DOHH2 (cell line): ENCODE results near the gene LCN10.
"Not testable (repeated sequence)": the region's sequence is repeated elsewhere in the genome, so short reads cannot be mapped to it uniquely, and the experiment has no call there.

Experiments
- H3F3A ChIP-seq: fragments of 200-600 bp; sonication (generic), shearing (Covaris generic); 2 replicates; pipeline ENCODE4 v1.6.0; 2016; ENCODE audit warnings: antibody characterized with exemption, mild to moderate bottlenecking; ENCODE audit not compliant: control insufficient read depth, insufficient read depth
- H3K27ac ChIP-seq: fragments of 200-600 bp; sonication (generic); 2 replicates; pipeline ENCODE4 v1.5.1; 2014; ENCODE audit warnings: low read depth, mild to moderate bottlenecking, low read length, moderate library complexity
- H3K27me3 ChIP-seq: fragments of 200-600 bp; sonication (generic); 2 replicates; pipeline ENCODE4 v1.6.1; 2014; ENCODE audit warnings: mild to moderate bottlenecking, low read length, mixed read lengths; ENCODE audit not compliant: control insufficient read depth
- H3K36me3 ChIP-seq: fragments of 200-600 bp; sonication (generic); 2 replicates; pipeline ENCODE4 v1.6.1; 2014; ENCODE audit warnings: mild to moderate bottlenecking, low read length, moderate library complexity, mixed read lengths; ENCODE audit not compliant: control insufficient read depth
- H3K4me1 ChIP-seq: fragments of 200-600 bp; sonication (generic); 2 replicates; pipeline ENCODE4 v1.6.1; 2014; ENCODE audit warnings: mild to moderate bottlenecking, low read length, mixed read lengths; ENCODE audit not compliant: control insufficient read depth
- H3K4me2 ChIP-seq: fragments of 200-600 bp; sonication (generic); 2 replicates; pipeline ENCODE4 v1.6.0; 2014; ENCODE audit warnings: mild to moderate bottlenecking, low read length, moderate library complexity
- H3K4me3 ChIP-seq: fragments of 200-600 bp; sonication (generic); 2 replicates; pipeline ENCODE4 v1.5.1; 2014; ENCODE audit warnings: mild to moderate bottlenecking, low read length, mixed read lengths
- H3K79me2 ChIP-seq: fragments of 200-600 bp; sonication (generic); 2 replicates; pipeline ENCODE4 v1.6.1; 2014; ENCODE audit warnings: mild to moderate bottlenecking, low read length, mixed read lengths; ENCODE audit not compliant: control insufficient read depth
- H3K9me2 ChIP-seq: fragments of 200-600 bp; sonication (generic); replicated peaks from 2 replicates; pipeline ENCODE4 v1.6.1; 2014; ENCODE audit warnings: mild to moderate bottlenecking, low read length, mixed read lengths; ENCODE audit not compliant: control insufficient read depth
- H3K9me3 ChIP-seq: fragments of 200-600 bp; sonication (generic); 2 replicates; pipeline ENCODE4 v1.6.1; 2014; ENCODE audit warnings: antibody characterized with exemption, low read length, mixed read lengths; ENCODE audit not compliant: control insufficient read depth, insufficient read depth
- H4K20me1 ChIP-seq: fragments of 200-600 bp; sonication (generic); 2 replicates; pipeline ENCODE4 v1.6.0; 2014; ENCODE audit warnings: low read depth, mild to moderate bottlenecking, antibody characterized with exemption, low read length, moderate library complexity; ENCODE audit not compliant: control insufficient read depth, insufficient read depth
- EZH2phosphoT487 ChIP-seq: fragments of 200-600 bp; sonication (generic); IDR thresholded peaks from 2 replicates; pipeline ENCODE4 v1.6.1; 2017; ENCODE audit warnings: borderline replicate concordance, mild to moderate bottlenecking, antibody characterized with exemption, low read length, moderate library complexity, mixed read lengths
- TF ChIP-seq, protein P1 (sequence below): fragments of 200-600 bp; sonication (generic); IDR thresholded peaks from one replicate; pipeline ENCODE4 v1.5.1; 2014; ENCODE audit warnings: antibody characterized with exemption, mild to moderate bottlenecking, low read depth, low read length; ENCODE audit not compliant: poor library complexity, severe bottlenecking

LCN10 gene

DNA sequence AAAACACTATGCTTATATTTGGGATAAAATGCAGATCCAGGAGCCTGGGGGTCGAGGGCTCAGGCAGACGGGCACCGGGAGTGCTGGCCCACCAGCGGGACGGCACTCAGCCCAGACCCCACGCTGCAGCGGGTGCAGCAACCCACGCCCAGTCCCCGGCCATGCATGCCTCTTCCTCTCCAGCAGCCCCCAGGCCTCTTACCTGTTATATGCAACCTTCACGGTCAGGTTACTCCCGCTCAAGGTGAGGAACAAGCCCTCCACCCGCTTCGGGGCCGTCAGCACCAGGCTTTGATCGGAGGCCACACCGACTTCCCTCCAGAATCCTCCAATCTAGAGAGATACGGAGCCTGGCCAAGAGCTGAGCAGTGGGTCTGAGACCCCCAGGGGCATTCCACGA is 14.1 kb upstream of the LCN10 start:
- H3K36me3 ChIP-seq = no peaks in the 10 kb centered on the region
- H3K4me3 ChIP-seq = no peak overlapping the region
- TF ChIP-seq EZH2phosphoT487 = no peak
- TF ChIP-seq, protein P1, sequence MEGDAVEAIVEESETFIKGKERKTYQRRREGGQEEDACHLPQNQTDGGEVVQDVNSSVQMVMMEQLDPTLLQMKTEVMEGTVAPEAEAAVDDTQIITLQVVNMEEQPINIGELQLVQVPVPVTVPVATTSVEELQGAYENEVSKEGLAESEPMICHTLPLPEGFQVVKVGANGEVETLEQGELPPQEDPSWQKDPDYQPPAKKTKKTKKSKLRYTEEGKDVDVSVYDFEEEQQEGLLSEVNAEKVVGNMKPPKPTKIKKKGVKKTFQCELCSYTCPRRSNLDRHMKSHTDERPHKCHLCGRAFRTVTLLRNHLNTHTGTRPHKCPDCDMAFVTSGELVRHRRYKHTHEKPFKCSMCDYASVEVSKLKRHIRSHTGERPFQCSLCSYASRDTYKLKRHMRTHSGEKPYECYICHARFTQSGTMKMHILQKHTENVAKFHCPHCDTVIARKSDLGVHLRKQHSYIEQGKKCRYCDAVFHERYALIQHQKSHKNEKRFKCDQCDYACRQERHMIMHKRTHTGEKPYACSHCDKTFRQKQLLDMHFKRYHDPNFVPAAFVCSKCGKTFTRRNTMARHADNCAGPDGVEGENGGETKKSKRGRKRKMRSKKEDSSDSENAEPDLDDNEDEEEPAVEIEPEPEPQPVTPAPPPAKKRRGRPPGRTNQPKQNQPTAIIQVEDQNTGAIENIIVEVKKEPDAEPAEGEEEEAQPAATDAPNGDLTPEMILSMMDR = no peak
- H4K20me1 ChIP-seq = no peaks in the 10 kb centered on the region
- H3K27ac ChIP-seq = no peak overlapping the region
- no peaks in the 10 kb centered on the region for H3K79me2 ChIP-seq
- H3K27me3 ChIP-seq = peaks cover 7% of the 10 kb centered on the region; the same call in 1 of the 2 replicates
- H3F3A ChIP-seq = no peaks in the 10 kb centered on the region; the same call in 1 of the 2 replicates
- peaks cover 28% of the 10 kb centered on the region for H3K9me3 ChIP-seq
- H3K9me2 ChIP-seq = no peaks in the 10 kb centered on the region
- no peak overlapping the region for H3K4me2 ChIP-seq
- H3K4me1 ChIP-seq = peaks cover 33% of the 10 kb centered on the region

DNA sequence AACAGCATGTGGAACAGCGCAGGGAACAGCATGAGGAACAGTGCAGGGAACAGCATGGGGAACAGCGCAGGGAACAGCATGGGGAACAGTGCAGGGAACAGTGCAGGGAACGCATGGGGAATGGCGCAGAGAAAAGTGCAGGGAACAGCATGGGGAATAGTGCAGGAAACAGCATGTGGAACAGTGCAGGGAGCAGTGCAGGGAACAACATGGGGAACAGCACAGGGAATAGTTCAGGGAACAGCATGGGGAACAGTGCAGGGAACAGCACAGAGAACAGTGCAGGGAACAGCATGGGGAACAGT is 13.3 kb upstream of the LCN10 start:
- no peak overlapping the region for H3K27ac ChIP-seq
- no peak for TF ChIP-seq EZH2phosphoT487
- TF ChIP-seq, protein P1 = no peak
- no peak overlapping the region for H3K4me3 ChIP-seq
- H3K4me1 ChIP-seq = peaks cover 36% of the 10 kb centered on the region
- no peak overlapping the region for H3K4me2 ChIP-seq
- peaks cover 35% of the 10 kb centered on the region for H3K9me3 ChIP-seq
- no peaks in the 10 kb centered on the region for H3K79me2 ChIP-seq
- peaks cover 7% of the 10 kb centered on the region; the same call in 1 of the 2 replicates for H3K27me3 ChIP-seq
- no peaks in the 10 kb centered on the region for H4K20me1 ChIP-seq
- no peaks in the 10 kb centered on the region for H3K36me3 ChIP-seq
- no peaks in the 10 kb centered on the region; the same call in 1 of the 2 replicates for H3F3A ChIP-seq
- H3K9me2 ChIP-seq = no peaks in the 10 kb centered on the region

DNA sequence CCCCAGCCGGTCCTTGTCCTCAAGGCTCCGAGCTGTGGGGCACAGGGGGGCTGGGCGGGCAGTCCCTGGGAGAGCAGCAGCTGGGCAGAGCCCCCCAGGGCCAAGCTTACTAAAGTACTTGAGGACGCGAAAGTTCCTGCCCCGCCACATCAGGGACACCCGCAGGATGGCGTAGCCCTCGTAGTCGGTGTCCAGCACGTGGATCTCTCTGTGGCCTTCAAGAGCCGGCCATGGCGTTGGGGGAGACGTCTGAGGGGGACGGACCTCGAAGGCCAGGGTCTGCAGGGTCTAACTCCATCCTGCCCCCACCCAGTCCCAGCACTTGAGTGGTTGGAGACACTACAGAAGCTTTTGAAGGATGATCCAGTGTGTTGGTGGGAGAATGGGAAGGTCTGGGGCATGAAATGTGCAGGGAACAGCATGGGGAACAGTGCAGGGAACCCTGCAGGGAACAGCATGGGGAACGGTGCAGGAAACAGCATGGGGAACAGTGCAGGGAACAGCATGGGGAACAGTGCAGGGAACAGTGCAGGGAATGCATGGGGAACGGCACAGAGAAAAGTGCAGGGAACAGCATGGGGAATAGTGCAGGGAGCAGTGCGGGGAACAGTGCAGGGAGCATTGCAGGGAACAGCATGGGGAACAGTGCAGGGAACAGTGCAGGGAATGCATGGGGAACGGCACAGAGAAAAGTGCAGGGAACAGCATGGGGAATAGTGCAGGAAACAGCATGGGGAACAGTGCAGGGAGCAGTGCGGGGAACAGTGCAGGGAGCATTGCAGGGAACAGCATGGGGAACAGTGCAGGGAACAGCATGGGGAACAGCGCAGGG is 12.8 kb upstream of the LCN10 start:
- H3K4me3 ChIP-seq, H3F3A ChIP-seq, H3K9me2 ChIP-seq, H4K20me1 ChIP-seq, H3K27ac ChIP-seq, H3K36me3 ChIP-seq, H3K27me3 ChIP-seq, H3K4me2 ChIP-seq, H3K79me2 ChIP-seq: not testable (repeated sequence)
- Histone ChIP-seq H3K4me1 (peaks cover 36% of the 10 kb centered on the region), H3K9me3 (peaks cover 38% of the 10 kb centered on the region)

DNA sequence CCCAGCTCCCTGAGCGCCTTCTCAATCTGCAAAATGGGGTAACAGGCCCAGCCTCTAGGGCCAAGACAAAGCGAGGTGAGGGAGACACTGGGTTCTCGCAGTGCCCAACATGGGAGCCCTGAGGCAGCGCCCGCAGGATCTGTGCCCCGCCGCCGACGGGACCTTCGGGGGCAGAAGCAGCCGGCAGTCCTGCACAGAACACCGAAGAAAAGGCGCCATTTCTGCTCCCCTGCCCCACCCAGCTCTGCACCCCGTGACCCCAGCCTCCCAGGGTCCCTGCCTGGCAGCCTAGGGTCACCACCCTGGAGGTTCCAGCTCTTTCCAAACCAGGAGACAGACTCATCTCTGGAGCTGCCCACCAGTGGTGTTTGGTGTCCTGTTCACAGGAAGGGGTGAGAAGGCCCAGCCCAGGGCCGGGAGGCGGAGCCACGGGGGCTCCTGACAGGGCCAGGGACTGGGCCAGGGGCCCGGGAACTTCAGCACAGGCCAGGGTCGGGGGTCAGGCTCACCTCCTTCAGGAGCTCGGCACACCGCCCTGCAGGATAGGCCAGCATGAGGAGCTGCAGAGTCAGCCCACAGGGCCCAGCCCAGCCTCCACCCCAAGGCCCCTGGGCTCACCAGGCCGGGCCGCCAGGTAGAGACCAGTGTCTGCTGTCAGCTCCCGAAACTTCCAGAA is 12.0 kb upstream of the LCN10 start:
- Histone ChIP-seq H3K79me2 (no peaks in the 10 kb centered on the region), H3K36me3 (no peaks in the 10 kb centered on the region), H3K4me1 (peaks cover 43% of the 10 kb centered on the region), H3K9me2 (no peaks in the 10 kb centered on the region), H3K4me3 (no peak overlapping the region), H4K20me1 (no peaks in the 10 kb centered on the region), H3K27ac (no peak overlapping the region), H3K9me3 (peaks cover 38% of the 10 kb centered on the region), H3F3A (peaks cover 2% of the 10 kb centered on the region; the same call in 1 of the 2 replicates), H3K27me3 (peaks cover 7% of the 10 kb centered on the region; the same call in 1 of the 2 replicates), H3K4me2 (no peak overlapping the region)
- TF ChIP-seq, protein P1 = no peak
- TF ChIP-seq EZH2phosphoT487 = no peak
